Astrocyte (in vitro differentiated cells and primary cell): ENCODE results near the gene DUSP5.

ENCODE experiments used
- CTCF ChIP-seq: IDR thresholded peaks from 2 replicates; pipeline ENCODE4 v1.5.1; 2011; ENCODE audit warnings: low read depth, mild to moderate bottlenecking, inconsistent platforms, low read length, moderate library complexity; ENCODE audit not compliant: insufficient read depth
- EZH2 ChIP-seq: IDR thresholded peaks from 2 replicates; pipeline ENCODE4 v1.6.1; 2012; ENCODE audit warnings: mild to moderate bottlenecking, low read length, inconsistent platforms; ENCODE audit not compliant: insufficient read depth

DNA sequence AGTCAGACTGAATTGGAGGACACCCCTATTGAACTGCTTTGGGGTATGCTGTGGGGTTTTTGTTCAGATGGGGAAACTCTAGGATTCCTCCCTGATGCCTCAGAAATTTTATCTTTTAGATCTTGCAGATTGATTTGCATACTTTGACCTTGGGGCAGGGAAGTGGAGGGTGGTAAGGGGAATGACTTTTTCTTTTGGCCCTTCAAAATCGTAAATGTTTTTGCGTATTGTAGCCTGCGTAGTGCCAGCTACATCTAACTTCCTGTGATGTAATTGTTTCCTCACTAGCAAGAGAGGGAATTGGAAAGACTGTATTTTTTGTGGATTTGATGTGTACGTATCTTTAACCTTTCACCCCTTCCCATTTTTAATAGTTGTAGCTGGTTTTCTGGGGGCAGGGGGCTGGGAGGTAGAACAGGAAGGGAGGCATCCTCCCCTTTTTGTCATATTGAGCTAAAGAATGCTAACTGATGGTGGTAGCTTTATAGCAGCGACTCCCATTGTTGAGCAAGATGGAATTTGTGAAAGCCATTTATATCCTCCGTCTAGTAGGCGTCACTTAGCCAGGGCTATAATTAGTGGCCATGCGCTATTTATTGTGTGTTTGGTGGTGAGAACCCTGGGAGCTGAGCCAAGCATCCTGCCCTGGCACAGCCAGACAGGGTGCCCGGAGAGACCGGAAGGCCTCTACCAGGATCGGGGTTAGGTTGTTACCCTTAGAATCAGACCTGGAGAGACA lies 11.3 kb downstream of the DUSP5 start:
- no peak for TF ChIP-seq CTCF
- no peak for TF ChIP-seq EZH2
